OCI-LY3 (cell line): Measurements from ENCODE around the gene FDXACB1.

ENCODE experiments used
- H2AFZ ChIP-seq: fragments of 200-600, 300-600 bp; shearing (Covaris generic); 2 replicates; pipeline ENCODE4 v1.6.0; 2014; ENCODE audit warnings: antibody characterized with exemption, low read depth, low read length
- H3K27ac ChIP-seq: fragments of 200-600, 300-600 bp; sonication (generic); 2 replicates; pipeline ENCODE4 v1.5.1; 2014; ENCODE audit warnings: mild to moderate bottlenecking, low read length, moderate library complexity, mixed read lengths
- H3K27me3 ChIP-seq: fragments of 200-600, 300-600 bp; sonication (generic); 2 replicates; pipeline ENCODE4 v1.6.1; 2014; ENCODE audit warnings: low read depth, low read length, mixed read lengths
- H3K36me3 ChIP-seq: fragments of 200-600, 300-600 bp; sonication (generic); replicated peaks from 2 replicates; pipeline ENCODE3; 2014; ENCODE audit warnings: low read depth, low read length, mixed read lengths
- H3K4me1 ChIP-seq: fragments of 300-600, 200-600 bp; sonication (generic); 2 replicates; pipeline ENCODE4 v1.6.1; 2014; ENCODE audit warnings: low read length, mixed read lengths
- H3K4me2 ChIP-seq: fragments of 200-600, 300-600 bp; sonication (generic); 2 replicates; pipeline ENCODE4 v1.6.1; 2014; ENCODE audit warnings: low read length, mixed read lengths
- H3K4me3 ChIP-seq: fragments of 300-600, 200-600 bp; sonication (generic); 2 replicates; pipeline ENCODE4 v1.5.1; 2014; ENCODE audit warnings: antibody characterized with exemption, mild to moderate bottlenecking, low read length, moderate library complexity
- H3K79me2 ChIP-seq: fragments of 300-600, 200-600 bp; shearing (Covaris generic); 2 replicates; pipeline ENCODE4 v1.6.1; 2014; ENCODE audit warnings: mild to moderate bottlenecking, low read length, mixed read lengths
- H3K9ac ChIP-seq: fragments of 300-600, 200-600 bp; shearing (Covaris generic); 2 replicates; pipeline ENCODE4 v1.6.0; 2014; ENCODE audit warnings: mild to moderate bottlenecking, low read length, moderate library complexity
- H3K9me3 ChIP-seq: fragments of 200-600, 300-600 bp; shearing (Covaris generic); 2 replicates; pipeline ENCODE4 v1.6.1; 2014; ENCODE audit warnings: low read length, mixed read lengths; ENCODE audit not compliant: insufficient read depth
- H4K20me1 ChIP-seq: fragments of 200-600, 300-600 bp; sonication (generic); 2 replicates; pipeline ENCODE4 v1.6.1; 2016; ENCODE audit warnings: low read length, mixed read lengths; ENCODE audit not compliant: insufficient read depth
- EZH2phosphoT487 ChIP-seq: fragments of 200-600 bp; shearing (Covaris generic); IDR thresholded peaks from 2 replicates; pipeline ENCODE4 v1.6.1; 2018; ENCODE audit warnings: antibody characterized with exemption, mixed run types, low read depth
- TF ChIP-seq, protein P1 (sequence below): fragments of 200-600, 300-600 bp; sonication (generic); IDR thresholded peaks from 2 replicates; pipeline ENCODE4 v1.5.1; 2014; ENCODE audit warnings: antibody characterized with exemption, low read length, low read depth

Gene FDXACB1

DNA sequence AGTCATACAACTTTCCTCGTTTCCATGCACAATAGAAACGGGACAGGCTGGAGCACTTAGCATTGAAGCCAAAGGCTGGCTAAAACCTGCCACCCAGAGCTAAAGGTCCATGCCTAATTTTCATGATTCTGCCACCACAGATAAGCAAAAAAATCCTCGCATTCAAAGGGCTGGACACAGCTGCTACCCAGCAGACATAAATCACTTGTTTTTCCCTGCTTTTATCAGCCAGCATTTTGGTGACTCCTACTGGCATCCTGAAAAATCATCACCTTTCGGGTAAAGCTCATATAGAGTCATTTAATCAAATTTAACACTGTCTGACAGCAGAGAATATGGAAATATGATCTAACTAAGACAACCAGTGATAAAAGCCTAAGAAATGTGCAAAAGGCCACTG is 45.4 kb downstream of the FDXACB1 start:
- Histone ChIP-seq H3K9me3 (no peaks in the 10 kb centered on the region), H3K4me2 (no peak overlapping the region), H3K36me3 (peaks cover 33% of the 10 kb centered on the region), H2AFZ (no peak overlapping the region), H4K20me1 (no peaks in the 10 kb centered on the region), H3K27ac (0 out of 2 replicates have a peak overlapping the region, but pooled peaks have one; percentile 3), H3K4me3 (no peak overlapping the region), H3K27me3 (no peaks in the 10 kb centered on the region), H3K79me2 (no peaks in the 10 kb centered on the region), H3K4me1 (peaks cover 55% of the 10 kb centered on the region), H3K9ac (no peak overlapping the region)
- TF ChIP-seq, protein P1, sequence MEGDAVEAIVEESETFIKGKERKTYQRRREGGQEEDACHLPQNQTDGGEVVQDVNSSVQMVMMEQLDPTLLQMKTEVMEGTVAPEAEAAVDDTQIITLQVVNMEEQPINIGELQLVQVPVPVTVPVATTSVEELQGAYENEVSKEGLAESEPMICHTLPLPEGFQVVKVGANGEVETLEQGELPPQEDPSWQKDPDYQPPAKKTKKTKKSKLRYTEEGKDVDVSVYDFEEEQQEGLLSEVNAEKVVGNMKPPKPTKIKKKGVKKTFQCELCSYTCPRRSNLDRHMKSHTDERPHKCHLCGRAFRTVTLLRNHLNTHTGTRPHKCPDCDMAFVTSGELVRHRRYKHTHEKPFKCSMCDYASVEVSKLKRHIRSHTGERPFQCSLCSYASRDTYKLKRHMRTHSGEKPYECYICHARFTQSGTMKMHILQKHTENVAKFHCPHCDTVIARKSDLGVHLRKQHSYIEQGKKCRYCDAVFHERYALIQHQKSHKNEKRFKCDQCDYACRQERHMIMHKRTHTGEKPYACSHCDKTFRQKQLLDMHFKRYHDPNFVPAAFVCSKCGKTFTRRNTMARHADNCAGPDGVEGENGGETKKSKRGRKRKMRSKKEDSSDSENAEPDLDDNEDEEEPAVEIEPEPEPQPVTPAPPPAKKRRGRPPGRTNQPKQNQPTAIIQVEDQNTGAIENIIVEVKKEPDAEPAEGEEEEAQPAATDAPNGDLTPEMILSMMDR: peak; percentile 53
- TF ChIP-seq EZH2phosphoT487: no peak

DNA sequence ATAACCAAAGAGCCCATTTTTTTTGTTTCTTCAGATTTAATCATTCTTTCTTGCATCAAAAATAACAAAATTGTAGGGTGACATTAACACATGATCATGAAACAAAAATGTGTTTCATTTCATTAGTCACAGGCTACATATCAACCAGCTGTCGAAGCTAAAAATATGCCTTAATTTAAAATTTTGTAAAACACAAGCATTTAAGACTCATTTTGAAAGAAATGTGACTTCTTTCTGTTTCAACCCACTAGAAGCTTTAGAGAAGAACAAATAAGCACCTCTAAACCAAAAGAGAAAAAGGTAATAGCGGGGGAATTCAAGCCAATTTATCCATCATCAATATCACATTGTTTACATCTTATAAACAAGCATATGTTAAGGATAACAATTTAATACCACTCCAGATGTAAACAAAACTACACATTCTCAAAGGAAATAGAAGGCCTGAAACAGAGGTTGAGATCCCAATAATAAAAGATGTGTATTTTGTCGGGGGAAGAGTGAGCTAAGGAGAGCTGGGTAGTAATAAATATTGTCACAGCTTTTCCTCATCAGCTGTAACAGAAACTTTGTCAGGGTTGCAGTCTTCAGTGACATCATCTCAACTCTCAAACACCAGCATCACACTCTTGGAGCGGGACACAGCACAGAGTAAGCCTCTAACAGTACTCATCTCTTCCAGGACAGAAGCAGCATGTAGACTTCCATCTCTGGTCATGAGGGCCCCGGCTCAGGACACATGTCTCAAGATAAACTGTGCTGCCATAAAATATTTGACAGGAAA is 49.6 kb downstream of the FDXACB1 start:
- H3K4me1 ChIP-seq: peaks cover 56% of the 10 kb centered on the region
- H4K20me1 ChIP-seq: no peaks in the 10 kb centered on the region
- peaks cover 3% of the 10 kb centered on the region for H3K36me3 ChIP-seq
- H3K27me3 ChIP-seq: no peaks in the 10 kb centered on the region
- no peaks in the 10 kb centered on the region for H3K79me2 ChIP-seq
- peak overlapping the region; percentile 73 for H3K4me2 ChIP-seq
- peak overlapping the region; percentile 60 for H3K9ac ChIP-seq
- H2AFZ ChIP-seq: no peak overlapping the region
- H3K27ac ChIP-seq: peak overlapping the region; percentile 96
- H3K4me3 ChIP-seq: peak overlapping the region; percentile 50
- no peaks in the 10 kb centered on the region for H3K9me3 ChIP-seq
- TF ChIP-seq EZH2phosphoT487: no peak
- TF ChIP-seq, protein P1: no peak

DNA sequence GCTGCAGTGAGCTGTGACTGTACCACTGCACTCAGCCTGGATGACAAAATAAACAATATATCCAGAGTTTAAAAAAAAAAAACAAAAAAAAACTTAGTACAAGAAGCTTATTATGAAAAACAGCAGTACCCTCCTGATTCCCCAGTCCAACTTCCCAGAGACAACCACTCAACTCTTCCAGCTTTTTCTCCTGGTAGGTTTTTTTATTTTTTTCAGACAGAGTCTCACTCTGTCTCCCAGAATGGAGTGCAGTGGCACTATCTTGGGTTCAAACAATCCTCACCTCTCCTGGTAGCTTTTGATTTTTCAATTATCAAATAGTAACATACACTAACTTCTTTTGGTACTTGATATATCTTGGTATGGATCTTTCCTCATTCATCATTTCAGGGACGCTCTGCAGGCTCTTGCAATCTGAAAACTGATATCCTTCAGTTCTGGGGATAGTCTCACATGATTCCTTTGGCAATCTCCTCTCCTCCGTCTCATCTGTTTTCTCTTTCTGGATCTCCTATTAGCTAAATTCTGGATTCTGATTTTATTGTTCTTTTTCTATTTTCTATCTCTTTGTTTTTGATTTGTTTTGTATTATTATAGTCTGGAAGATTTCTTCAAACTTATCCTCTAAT is 52.5 kb downstream of the FDXACB1 start:
- Histone ChIP-seq H3K4me1 (peaks cover 38% of the 10 kb centered on the region), H3K27me3 (no peaks in the 10 kb centered on the region), H3K79me2 (no peaks in the 10 kb centered on the region), H2AFZ (no peak overlapping the region), H3K36me3 (peaks cover 3% of the 10 kb centered on the region), H3K9me3 (no peaks in the 10 kb centered on the region), H3K4me3 (no peak overlapping the region), H4K20me1 (no peaks in the 10 kb centered on the region), H3K27ac (no peak overlapping the region), H3K4me2 (no peak overlapping the region), H3K9ac (no peak overlapping the region)
- no peak for TF ChIP-seq EZH2phosphoT487
- TF ChIP-seq, protein P1: no peak
